Tibial nerve (tissue), 4 donors: Measurements from ENCODE around the gene DLGAP3. TPM values are rescaled to one million over a fixed set of nuclear protein-coding genes. Genes with fewer than 3 reads are reported as not detected.
A peak's percentile ranks its signal among the peaks of the same experiment; 100 is the strongest.

ENCODE experiments used
- DNase-seq, 2 donors: peaks; one replicate each; pipeline ENCODE4 v3.0.0-alpha.2; 2019; ENCODE audit warnings: low spot score in 2 of 2
- H3K27ac ChIP-seq, 4 donors: fragments of 200-600 bp; sonication (generic) in 3 of 4; one replicate each; pipeline ENCODE4 v1.5.1; 2017 to 2019; ENCODE audit warnings: mild to moderate bottlenecking in 1 of 4
- H3K27me3 ChIP-seq, 2 donors: fragments of 200-600 bp; sonication (generic) in 1 of 2; one replicate each; pipeline versions ENCODE4 v1.5.1 to v1.6.0; 2017 to 2019
- H3K36me3 ChIP-seq, 3 donors: fragments of 200-600 bp; sonication (generic); one replicate each; pipeline ENCODE4 v1.5.1; 2018 to 2019
- H3K4me1 ChIP-seq, 4 donors: fragments of 200-600 bp; sonication (generic) in 3 of 4; one replicate each; pipeline ENCODE4 v1.5.1; 2017 to 2019
- H3K4me3 ChIP-seq, 4 donors: fragments of 200-600 bp; sonication (generic) in 3 of 4; one replicate each; pipeline ENCODE4 v1.5.1; 2017 to 2019; ENCODE audit warnings: mild to moderate bottlenecking in 1 of 4, moderate library complexity in 1 of 4
- H3K9me3 ChIP-seq, 4 donors: fragments of 200-600 bp; sonication (generic) in 3 of 4; one replicate each; pipeline ENCODE4 v1.5.1; 2017 to 2019
- EP300 ChIP-seq, 2 donors: sonication (generic); formaldehyde crosslinking; IDR thresholded peaks; one replicate each; pipeline ENCODE4 v1.6.1; 2017; ENCODE audit warnings: antibody characterized with exemption in 2 of 2, mild to moderate bottlenecking in 1 of 2
- POLR2A ChIP-seq, 2 donors: fragments of 450-650 bp; IDR thresholded peaks; one replicate each; pipeline ENCODE4 v1.6.1; 2017; ENCODE audit warnings: antibody characterized with exemption in 2 of 2, mild to moderate bottlenecking in 2 of 2, moderate library complexity in 2 of 2
- WGBS, 2 donors: methylation state at CpG; one replicate each; pipeline ENCODE4 v1.1.5; 2018; 5-methylcytosine and 5-hydroxymethylcytosine counted together
- total RNA-seq, 4 donors: library from RNA; depleted of rRNA; stranded (reverse); fragments of >200 nt; gene quantifications; one replicate each; pipeline ENCODE4 v1.1.0, GENCODE V29; 2016
- TF ChIP-seq, protein P1 (sequence below), 5 experiments: fragments of 200-600 bp in 3 of 5; fragments of 450-650 bp in 2 of 5; sonication (generic) in 3 of 5; IDR thresholded peaks; one replicate each; pipeline ENCODE4 v1.5.1; 2016 to 2019; ENCODE audit warnings: antibody characterized with exemption in 5 of 5, mild to moderate bottlenecking in 3 of 5, moderate library complexity in 2 of 5

DLGAP3 gene
- total RNA-seq, 4 donors from 2014 or later, result 0.42 to 0.87 (median 0.78) TPM; not detected in 1

DNA sequence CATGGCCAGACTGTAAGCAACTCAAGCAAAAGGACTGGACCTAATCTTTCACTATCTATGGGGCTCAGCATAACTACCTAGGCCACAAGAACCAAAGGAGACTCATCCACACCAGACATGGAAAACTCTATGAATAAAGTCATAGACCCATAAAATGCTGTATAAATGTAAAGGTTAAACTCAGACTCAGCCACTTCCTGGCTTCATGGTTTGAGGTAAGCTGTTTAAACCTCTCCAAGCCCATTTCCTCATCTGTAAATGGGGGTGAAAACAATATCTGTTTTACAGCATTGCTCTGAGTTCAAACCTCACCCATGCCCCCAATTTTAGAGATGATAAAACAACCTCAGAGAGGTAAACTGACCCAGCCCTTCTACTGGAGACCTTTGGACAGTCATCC is 65.9 kb downstream of the DLGAP3 start:
- no peaks in the 10 kb centered on the region for H3K27me3 ChIP-seq
- DNase-seq, result no peak
- H3K36me3 ChIP-seq, result no peaks in the 10 kb centered on the region
- peaks cover 0 to 32% (median 18%) of the 10 kb centered on the region in 4 donors for H3K4me1 ChIP-seq
- H3K27ac ChIP-seq, result no peak overlapping the region
- no peaks in the 10 kb centered on the region for H3K9me3 ChIP-seq
- H3K4me3 ChIP-seq, result no peak overlapping the region
- no peak for TF ChIP-seq POLR2A (IDR thresholded peaks at IDR 0.05)
- TF ChIP-seq, protein P1, sequence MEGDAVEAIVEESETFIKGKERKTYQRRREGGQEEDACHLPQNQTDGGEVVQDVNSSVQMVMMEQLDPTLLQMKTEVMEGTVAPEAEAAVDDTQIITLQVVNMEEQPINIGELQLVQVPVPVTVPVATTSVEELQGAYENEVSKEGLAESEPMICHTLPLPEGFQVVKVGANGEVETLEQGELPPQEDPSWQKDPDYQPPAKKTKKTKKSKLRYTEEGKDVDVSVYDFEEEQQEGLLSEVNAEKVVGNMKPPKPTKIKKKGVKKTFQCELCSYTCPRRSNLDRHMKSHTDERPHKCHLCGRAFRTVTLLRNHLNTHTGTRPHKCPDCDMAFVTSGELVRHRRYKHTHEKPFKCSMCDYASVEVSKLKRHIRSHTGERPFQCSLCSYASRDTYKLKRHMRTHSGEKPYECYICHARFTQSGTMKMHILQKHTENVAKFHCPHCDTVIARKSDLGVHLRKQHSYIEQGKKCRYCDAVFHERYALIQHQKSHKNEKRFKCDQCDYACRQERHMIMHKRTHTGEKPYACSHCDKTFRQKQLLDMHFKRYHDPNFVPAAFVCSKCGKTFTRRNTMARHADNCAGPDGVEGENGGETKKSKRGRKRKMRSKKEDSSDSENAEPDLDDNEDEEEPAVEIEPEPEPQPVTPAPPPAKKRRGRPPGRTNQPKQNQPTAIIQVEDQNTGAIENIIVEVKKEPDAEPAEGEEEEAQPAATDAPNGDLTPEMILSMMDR (IDR thresholded peaks at IDR 0.05), result no peak
- TF ChIP-seq EP300 (IDR thresholded peaks at IDR 0.05), result no peak

DNA sequence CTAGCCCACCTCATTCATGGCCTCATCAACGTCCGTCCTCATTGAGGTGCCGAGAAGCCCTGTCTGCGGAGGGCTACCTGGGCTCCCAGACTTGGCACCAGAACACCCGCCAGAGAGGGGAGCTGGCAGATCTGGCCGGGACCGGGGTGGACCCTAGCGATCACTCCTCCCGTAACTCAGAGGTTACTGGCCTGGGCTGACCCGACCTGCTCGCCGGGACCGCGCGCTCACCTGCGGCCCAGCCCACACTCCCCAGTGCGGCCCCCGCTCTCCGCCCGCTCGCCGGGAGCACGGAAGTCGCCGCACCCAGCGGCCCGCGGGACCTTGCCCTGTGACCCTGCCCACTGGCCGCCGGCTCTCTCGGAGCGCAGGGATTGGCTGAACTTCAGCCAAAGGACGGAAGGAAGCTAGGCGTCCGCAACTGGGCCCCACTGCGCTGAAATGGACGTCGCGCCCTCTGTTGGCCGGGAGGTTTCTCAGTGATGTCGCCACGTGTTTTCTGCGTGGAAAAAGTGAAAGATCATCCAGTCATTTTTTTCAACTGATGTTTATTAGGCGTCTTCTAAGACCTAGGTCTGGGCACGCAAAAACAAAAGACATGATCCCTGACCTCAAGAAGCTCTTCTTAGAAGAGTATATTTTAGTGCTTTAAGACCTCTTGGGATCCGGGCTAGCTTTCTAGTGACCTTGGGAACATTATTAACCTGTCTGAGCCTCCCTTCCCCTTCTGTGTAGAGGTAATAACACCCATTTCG is 69.8 kb downstream of the DLGAP3 start, which contains the start of gene SMIM12:
Gene SMIM12, minus strand, starts transcription at position 304 of the 755 bp plus-strand sequence. CDS start 3,772 bp downstream, outside the sequence.
- WGBS, 2 donors, result 1 to 2% methylated on average over 30 to 38 of the region's 47 CpGs
- H3K4me1 ChIP-seq, result peaks cover 0 to 40% (median 18%) of the 10 kb centered on the region in 4 donors
- peak within 1 kb of the TSS; percentile 53 to 92 (median 84) for H3K27ac ChIP-seq
- TF ChIP-seq, protein P1 (IDR thresholded peaks at IDR 0.05), result peak; percentile 82 to 96 (median 88)
- peak; percentile 47 to 58 for TF ChIP-seq POLR2A (IDR thresholded peaks at IDR 0.05)
- TF ChIP-seq EP300 (IDR thresholded peaks at IDR 0.05), result peak in 1 of 2 donors; percentile 90
- no peaks in the 10 kb centered on the region for H3K27me3 ChIP-seq
- H3K4me3 ChIP-seq, result peak within 1 kb of the TSS; percentile 50 to 90 (median 78)
- peaks cover 0 to 18% (median 0%) of the 10 kb centered on the region in 3 donors for H3K36me3 ChIP-seq
- H3K9me3 ChIP-seq, result no peaks in the 10 kb centered on the region
- peak; percentile 87 to 91 for DNase-seq

DNA sequence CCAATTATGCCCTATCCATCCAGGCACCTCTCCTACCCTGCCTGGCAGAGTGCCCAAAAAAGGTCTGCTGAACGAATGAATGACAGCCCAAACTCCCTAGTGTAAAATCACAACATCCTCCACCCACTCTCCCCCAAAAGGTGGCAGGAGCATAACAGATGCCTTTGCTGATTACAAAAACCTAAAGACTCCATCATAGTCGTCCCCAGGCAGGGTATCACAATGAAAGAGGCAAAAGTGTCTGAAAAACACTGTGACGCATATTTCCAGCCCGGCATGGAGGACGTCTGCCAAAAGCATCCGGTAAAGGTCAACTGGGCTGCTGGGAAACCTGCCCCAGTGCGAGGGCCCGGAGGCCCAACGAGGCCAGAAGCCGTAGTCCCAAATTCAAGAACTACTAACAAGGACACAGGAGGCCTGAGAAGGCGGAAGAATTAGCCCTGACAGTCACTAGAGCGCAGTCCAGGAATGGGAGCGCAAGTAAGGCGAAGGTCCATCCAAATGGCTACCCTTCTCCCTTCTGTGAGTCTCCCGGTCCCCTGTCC is 70.5 kb downstream of the DLGAP3 start:
- TF ChIP-seq POLR2A (IDR thresholded peaks at IDR 0.05) (no peak), EP300 (IDR thresholded peaks at IDR 0.05) (no peak)
- TF ChIP-seq, protein P1 (IDR thresholded peaks at IDR 0.05), result no peak
- H3K27me3 ChIP-seq, result no peaks in the 10 kb centered on the region
- H3K36me3 ChIP-seq, result peaks cover 0 to 24% (median 0%) of the 10 kb centered on the region in 3 donors
- 0 to 1% methylated on average over 15 of the region's 15 CpGs for WGBS, 2 donors
- peak overlapping the region; percentile 53 to 92 (median 84) for H3K27ac ChIP-seq
- H3K4me1 ChIP-seq, result peaks cover 0 to 40% (median 18%) of the 10 kb centered on the region in 4 donors
- DNase-seq, result no peak
- peak overlapping the region; percentile 50 to 90 (median 78) for H3K4me3 ChIP-seq
- no peaks in the 10 kb centered on the region for H3K9me3 ChIP-seq

DNA sequence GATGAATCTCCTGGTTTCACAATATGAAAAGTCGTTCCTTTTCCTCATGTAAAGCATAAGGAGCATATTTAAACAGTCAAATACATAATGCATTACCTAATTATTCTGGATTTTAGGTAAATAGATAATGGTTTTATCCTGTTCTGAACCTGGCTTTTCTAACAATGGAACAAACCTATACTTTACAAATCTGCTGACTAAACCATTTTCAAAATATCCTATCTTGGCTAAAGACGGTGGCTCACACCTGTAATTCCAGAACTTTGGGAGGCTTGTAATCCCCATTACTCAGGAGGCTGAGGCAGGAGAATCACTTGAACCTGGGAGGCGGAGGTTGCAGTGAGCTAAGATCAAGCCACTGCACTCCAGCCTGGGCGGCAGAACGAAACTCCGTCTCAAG is 72.8 kb downstream of the DLGAP3 start:
- no peak for DNase-seq
- H3K9me3 ChIP-seq, result no peaks in the 10 kb centered on the region
- peaks cover 0 to 30% (median 0%) of the 10 kb centered on the region in 3 donors for H3K36me3 ChIP-seq
- no peak overlapping the region for H3K4me3 ChIP-seq
- TF ChIP-seq EP300 (IDR thresholded peaks at IDR 0.05) (no peak), POLR2A (IDR thresholded peaks at IDR 0.05) (no peak)
- TF ChIP-seq, protein P1 (IDR thresholded peaks at IDR 0.05), result no peak
- no peaks in the 10 kb centered on the region for H3K27me3 ChIP-seq
- H3K4me1 ChIP-seq, result peaks cover 0 to 52% (median 18%) of the 10 kb centered on the region in 4 donors
- WGBS, 2 donors, result 88 to 95% methylated on average over 6 of the region's 6 CpGs
- no peak overlapping the region for H3K27ac ChIP-seq
